Fibroblast of lung (primary cell): ENCODE results near the gene KRT8.

Source experiments
- CTCF ChIP-seq, 2 donors: IDR thresholded peaks in 1 of 2; conservative IDR thresholded peaks in 1 of 2; 1 replicate in 1 of 2; 2 replicates in 1 of 2; pipeline ENCODE4 v1.5.1; 2011 to 2012; ENCODE audit warnings: low read length in 2 of 2, control low read depth in 1 of 2, inconsistent platforms in 1 of 2, low read depth in 1 of 2, mild to moderate bottlenecking in 1 of 2
- EZH2 ChIP-seq: IDR thresholded peaks from 2 replicates; pipeline ENCODE4 v1.5.1; 2012; ENCODE audit warnings: low read length, control low read depth, mild to moderate bottlenecking; ENCODE audit errors: missing control alignments

DNA sequence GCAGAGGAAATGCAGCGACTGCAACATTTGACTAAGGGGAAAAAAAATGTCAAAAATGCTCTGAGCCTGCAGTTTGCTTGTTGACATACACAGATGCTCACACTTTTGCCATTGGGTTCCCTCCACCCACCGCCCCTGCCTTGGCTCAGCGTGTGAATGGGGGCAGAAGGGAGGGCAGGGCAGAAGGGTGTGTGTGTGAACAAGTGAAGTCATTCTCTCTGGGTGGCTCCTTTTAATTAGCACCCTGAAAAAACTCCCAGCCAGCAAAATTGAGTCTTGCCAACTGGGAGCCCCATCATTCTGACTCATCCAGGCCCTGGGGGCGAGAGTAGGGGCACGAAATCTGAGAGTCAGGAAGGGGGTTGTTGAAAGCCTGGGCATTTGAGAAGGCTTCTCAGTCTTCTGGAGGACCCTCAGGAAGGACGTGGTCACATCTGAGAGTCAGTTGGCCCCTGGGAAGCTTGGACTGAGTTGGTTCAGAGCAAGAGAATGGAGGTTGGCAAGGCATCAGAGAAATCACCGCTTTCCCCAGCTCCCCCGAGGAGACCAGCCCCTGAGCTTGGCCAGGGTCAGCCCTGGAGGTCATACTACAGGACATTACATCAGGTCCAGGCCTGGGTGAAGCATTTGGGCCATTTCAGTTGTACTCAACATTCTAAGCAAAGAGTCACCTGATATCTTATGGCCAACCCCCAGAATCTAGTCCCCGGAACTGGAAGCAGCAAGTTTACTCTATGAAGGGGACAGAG, 33.4 kb downstream of the KRT8 start:
- TF ChIP-seq EZH2: no peak
- no peak for TF ChIP-seq CTCF (conservative IDR thresholded peaks at IDR 0.05 in 1 of 2, IDR thresholded peaks at IDR 0.05 in 1 of 2; ENCODE audit: low read depth in 1 of 2, low read length in 2 of 2)
